ENCODE data around the gene PRSS53. TPM values are rescaled to one million over a fixed set of nuclear protein-coding genes. Genes with fewer than 3 reads are reported as not detected.

PRSS53 gene
- total RNA-seq, 1 experiment from 2014 or later, result 3.8 TPM

GRCh38 chr16:31113121-31114120, 24.7 kb upstream of the PRSS53 start:
- Histone ChIP-seq H3K27ac (ENCODE audit: low read length) (no peak overlapping the region), H3K4me2 (ENCODE audit: low read length) (no peak overlapping the region), H3K4me3 (ENCODE audit: low read length) (no peak overlapping the region), H3K9me2 (replicated peaks; ENCODE audit: low read length) (no peaks in the 10 kb centered on the region), H3K27me3 (ENCODE audit: low read length) (no peaks in the 10 kb centered on the region), H2AFZ (ENCODE audit: low read length) (no peak overlapping the region), H3K9me3 (ENCODE audit: low read length) (no peaks in the 10 kb centered on the region), H3F3A (ENCODE audit: low read length, unreplicated experiment) (no peaks in the 10 kb centered on the region), H3K79me2 (ENCODE audit: low read length) (peaks cover 24% of the 10 kb centered on the region), H3K4me1 (ENCODE audit: insufficient read depth, low read length) (peaks cover 21% of the 10 kb centered on the region), H4K20me1 (ENCODE audit: low read length) (no peaks in the 10 kb centered on the region; the same call in 1 of the 2 replicates), H3K36me3 (ENCODE audit: low read depth, low read length) (peaks cover 9% of the 10 kb centered on the region; the same call in 1 of the 2 replicates), H3K9ac (ENCODE audit: low read length) (no peak overlapping the region)
- no peak for ATAC-seq
- intact Hi-C loops (cut with micrococcal nuclease), result no loop called here
- BruUV-seq (replicated peaks), result no TSS peak
- POLR2A ChIA-PET (ENCODE audit: unreplicated experiment), result no interaction called here
- TF ChIP-seq EZH2phosphoT487 (IDR thresholded peaks at IDR 0.05; ENCODE audit: borderline replicate concordance, low read length) (no peak), CTCF (conservative IDR thresholded peaks at IDR 0.05; ENCODE audit: low read depth, low read length) (no peak), EZH2 (IDR thresholded peaks at IDR 0.05; ENCODE audit: low read length, unreplicated experiment) (no peak)
- CTCF ChIA-PET, result interaction anchor here (1.7 kb wide), 1 partner anchor 29 kb away, joined by 5 read pairs; no protein-coding TSS in a partner anchor
- DNase-seq, result peak; percentile 36

- BruUV-seq (replicated peaks), result no TSS peak
- DNase-seq (no peak), ATAC-seq (no peak)
- Histone ChIP-seq H3K27me3 (ENCODE audit: low read length) (no peaks in the 10 kb centered on the region), H3K9me3 (ENCODE audit: low read length) (no peaks in the 10 kb centered on the region), H2AFZ (ENCODE audit: low read length) (no peak overlapping the region), H3K36me3 (ENCODE audit: low read depth, low read length) (peaks cover 9% of the 10 kb centered on the region; the same call in 1 of the 2 replicates), H4K20me1 (ENCODE audit: low read length) (no peaks in the 10 kb centered on the region), H3K4me3 (ENCODE audit: low read length) (no peak overlapping the region), H3K4me1 (ENCODE audit: insufficient read depth, low read length) (peaks cover 21% of the 10 kb centered on the region), H3K9ac (ENCODE audit: low read length) (no peak overlapping the region), H3K4me2 (ENCODE audit: low read length) (no peak overlapping the region), H3F3A (ENCODE audit: low read length, unreplicated experiment) (no peaks in the 10 kb centered on the region), H3K27ac (ENCODE audit: low read length) (no peak overlapping the region), H3K9me2 (replicated peaks; ENCODE audit: low read length) (no peaks in the 10 kb centered on the region), H3K79me2 (ENCODE audit: low read length) (peaks cover 19% of the 10 kb centered on the region)
- intact Hi-C loops (cut with micrococcal nuclease), result no loop called here
- ChIA-PET POLR2A (ENCODE audit: unreplicated experiment) (interaction anchor here (0.6 kb wide), 1 partner anchor 70 kb away, joined by 3 read pairs; no protein-coding TSS in a partner anchor), CTCF (no interaction called here)
- TF ChIP-seq EZH2phosphoT487 (IDR thresholded peaks at IDR 0.05; ENCODE audit: borderline replicate concordance, low read length) (no peak), CTCF (conservative IDR thresholded peaks at IDR 0.05; ENCODE audit: low read depth, low read length) (no peak), EZH2 (IDR thresholded peaks at IDR 0.05; ENCODE audit: low read length, unreplicated experiment) (no peak)
These were observed 24.0 kb upstream of the PRSS53 start for GRCh38 chr16:31112711-31113110.
